Neural progenitor cell (in vitro differentiated cells): Measurements from ENCODE around the gene DET1. TPM values are rescaled to one million over a fixed set of nuclear protein-coding genes. Genes with fewer than 3 reads are reported as not detected.
"Not testable (repeated sequence)": the region's sequence is repeated elsewhere in the genome, so short reads cannot be mapped to it uniquely, and the experiment has no call there.

Experiments
- DNase-seq: peaks from one replicate; pipeline ENCODE4 v3.0.0-alpha.2; 2016; ENCODE audit warnings: low spot score
- H2AFZ ChIP-seq: fragments of 200-600 bp; sonication (generic); replicated peaks from 2 replicates; pipeline ENCODE4 v1.6.1; 2016; ENCODE audit warnings: antibody characterized with exemption
- H3F3A ChIP-seq: fragments of 200-600 bp; sonication (generic); 2 replicates; pipeline ENCODE4 v1.6.1; 2016; ENCODE audit warnings: antibody characterized with exemption, low read depth
- H3K27ac ChIP-seq: fragments of 200-600 bp; sonication (generic); 2 replicates; pipeline ENCODE4 v1.5.1; 2016; ENCODE audit warnings: mild to moderate bottlenecking
- H3K27me3 ChIP-seq: fragments of 200-600 bp; sonication (generic); 2 replicates; pipeline ENCODE4 v1.6.1; 2016; ENCODE audit warnings: mild to moderate bottlenecking, moderate library complexity
- H3K36me3 ChIP-seq: fragments of 200-600 bp; sonication (generic); 2 replicates; pipeline ENCODE4 v1.5.1; 2016
- H3K4me1 ChIP-seq: fragments of 200-600 bp; sonication (generic); 2 replicates; pipeline ENCODE4 v1.6.1; 2016; ENCODE audit warnings: mixed run types
- H3K4me2 ChIP-seq: fragments of 200-600 bp; sonication (generic); 2 replicates; pipeline ENCODE4 v1.6.1; 2016
- H3K4me3 ChIP-seq: fragments of 200-600 bp; sonication (generic); 2 replicates; pipeline ENCODE4 v1.5.1; 2016
- H3K79me2 ChIP-seq: fragments of 200-600 bp; sonication (generic); 2 replicates; pipeline ENCODE4 v1.6.1; 2016; ENCODE audit warnings: low read depth
- H3K9ac ChIP-seq: fragments of 200-600 bp; sonication (generic); 2 replicates; pipeline ENCODE4 v1.6.1; 2016
- H3K9me3 ChIP-seq: fragments of 200-600 bp; sonication (generic); 2 replicates; pipeline ENCODE4 v1.5.1; 2016; ENCODE audit warnings: low read depth
- H4K20me1 ChIP-seq: fragments of 200-600 bp; sonication (generic); 2 replicates; pipeline ENCODE4 v1.6.1; 2016; ENCODE audit warnings: low read depth
- H3K27ac Mint-ChIP-seq: 3 replicates; pipeline ENCODE4 v1.8.0; 2021; ENCODE audit warnings: mixed read lengths
- H3K27me3 Mint-ChIP-seq: 2 replicates; pipeline ENCODE4 v1.8.0; 2022; ENCODE audit warnings: low read depth, mild to moderate bottlenecking, inconsistent platforms, moderate library complexity, mixed read lengths; ENCODE audit not compliant: insufficient read depth
- H3K36me3 Mint-ChIP-seq: 3 replicates; pipeline ENCODE4 v1.8.0; 2021; ENCODE audit warnings: mixed read lengths
- H3K4me1 Mint-ChIP-seq: 3 replicates; pipeline ENCODE4 v1.8.0; 2021; ENCODE audit warnings: mixed read lengths
- H3K4me3 Mint-ChIP-seq: 3 replicates; pipeline ENCODE4 v1.8.0; 2021; ENCODE audit warnings: mild to moderate bottlenecking, moderate library complexity, mixed read lengths
- H3K9me3 Mint-ChIP-seq: 3 replicates; pipeline ENCODE4 v1.8.0; 2020; ENCODE audit warnings: mixed read lengths
- CTCF ChIP-seq: fragments of 200-600 bp; sonication (generic); IDR thresholded peaks from 2 replicates; pipeline ENCODE4 v1.5.1; 2017; ENCODE audit warnings: antibody characterized with exemption, mild to moderate bottlenecking
- EZH2 ChIP-seq: fragments of 200-600 bp; sonication (generic); IDR thresholded peaks from 2 replicates; pipeline ENCODE4 v1.6.1; 2017; ENCODE audit warnings: antibody characterized with exemption, mild to moderate bottlenecking, moderate library complexity
- EZH2phosphoT487 ChIP-seq: fragments of 200-600 bp; sonication (generic); IDR thresholded peaks from 2 replicates; pipeline ENCODE4 v1.6.1; 2017; ENCODE audit warnings: antibody characterized with exemption
- total RNA-seq: library from RNA; depleted of rRNA; stranded (reverse); fragments of >200 nt; gene quantifications from 2 replicates; pipeline ENCODE4 v1.2.3, GENCODE V29; 2015; ENCODE audit warnings: low replicate concordance

DET1 gene
- total RNA-seq, 1 donor from 2014 or later, result 21.3 TPM

DNA sequence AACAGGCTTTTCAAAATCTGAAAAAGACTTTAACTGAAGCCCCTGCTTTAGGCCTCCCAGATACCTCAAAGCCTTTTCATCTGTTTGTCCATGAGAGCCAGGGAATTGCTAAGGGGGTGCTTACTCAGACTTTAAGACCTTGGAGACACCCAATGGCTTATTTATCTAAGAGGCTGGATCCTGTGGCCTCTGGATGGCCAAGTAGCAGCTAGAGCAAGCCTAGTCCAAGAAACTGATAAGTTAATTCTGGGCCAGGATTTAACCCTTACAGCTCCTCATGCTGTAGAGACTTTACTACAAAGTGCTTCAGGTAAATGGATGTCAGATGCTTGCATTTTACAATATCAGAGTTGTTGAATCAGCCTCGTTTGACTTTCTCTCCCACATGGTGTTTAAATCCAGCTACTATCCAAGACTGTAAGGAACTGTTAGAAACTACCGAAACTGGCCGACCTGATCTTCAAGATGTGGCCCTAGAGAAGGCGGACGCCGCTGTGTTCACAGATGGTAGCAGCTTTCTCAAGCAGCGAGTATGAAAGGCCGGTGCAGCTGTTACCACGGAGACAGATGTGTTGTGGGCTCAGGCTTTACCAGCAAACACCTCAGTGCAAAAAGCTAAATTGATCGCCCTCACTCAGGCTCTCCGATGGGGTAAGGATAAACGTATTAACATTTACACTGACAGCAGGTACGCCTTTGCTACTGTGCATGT lies 3.3 kb downstream of the DET1 start:
- Histone ChIP-seq H2AFZ (no peak overlapping the region), H3K4me1 (peaks cover 9% of the 10 kb centered on the region), H3K4me3 (no peak overlapping the region), H3K9me3 (no peaks in the 10 kb centered on the region), H3F3A (peaks cover 3% of the 10 kb centered on the region), H3K9ac (no peak overlapping the region), H3K79me2 (no peaks in the 10 kb centered on the region), H3K4me2 (no peak overlapping the region), H4K20me1 (no peaks in the 10 kb centered on the region), H3K36me3 (no peaks in the 10 kb centered on the region), H3K27me3 (no peaks in the 10 kb centered on the region), H3K27ac (no peak overlapping the region)
- no peak overlapping the region for H3K27ac Mint-ChIP-seq
- H3K4me1 Mint-ChIP-seq, result peaks cover 19% of the 10 kb centered on the region
- no peaks in the 10 kb centered on the region for H3K9me3 Mint-ChIP-seq
- peaks cover 2% of the 10 kb centered on the region for H3K27me3 Mint-ChIP-seq
- no peak for TF ChIP-seq EZH2
- TF ChIP-seq EZH2phosphoT487, result no peak
- TF ChIP-seq CTCF, result no peak
- H3K4me3 Mint-ChIP-seq, result no peak overlapping the region
- H3K36me3 Mint-ChIP-seq, result peaks cover 6% of the 10 kb centered on the region
- DNase-seq, result no peak

- peaks cover 9% of the 10 kb centered on the region for H3K4me1 ChIP-seq
- no peaks in the 10 kb centered on the region for H3K9me3 Mint-ChIP-seq
- H3K27me3 ChIP-seq, result no peaks in the 10 kb centered on the region
- no peaks in the 10 kb centered on the region for H3K36me3 ChIP-seq
- H3K79me2 ChIP-seq, result no peaks in the 10 kb centered on the region
- H2AFZ ChIP-seq, result no peak overlapping the region
- no peak overlapping the region for H3K4me2 ChIP-seq
- H3K9me3 ChIP-seq, result no peaks in the 10 kb centered on the region
- H3K4me3 Mint-ChIP-seq, result no peak overlapping the region
- no peak overlapping the region for H3K4me3 ChIP-seq
- H3K9ac ChIP-seq, result no peak overlapping the region
- peaks cover 2% of the 10 kb centered on the region for H3K27me3 Mint-ChIP-seq
- TF ChIP-seq EZH2 (no peak), EZH2phosphoT487 (no peak), CTCF (no peak)
- no peak overlapping the region for H3K27ac Mint-ChIP-seq
- peaks cover 3% of the 10 kb centered on the region for H3F3A ChIP-seq
- DNase-seq, result no peak
- peaks cover 19% of the 10 kb centered on the region for H3K4me1 Mint-ChIP-seq
- no peaks in the 10 kb centered on the region for H4K20me1 ChIP-seq
- H3K36me3 Mint-ChIP-seq, result peaks cover 8% of the 10 kb centered on the region
- H3K27ac ChIP-seq, result no peak overlapping the region
Measured at GRCh38 chr15:88542342-88542733, 4.1 kb downstream of the DET1 start.

DNA sequence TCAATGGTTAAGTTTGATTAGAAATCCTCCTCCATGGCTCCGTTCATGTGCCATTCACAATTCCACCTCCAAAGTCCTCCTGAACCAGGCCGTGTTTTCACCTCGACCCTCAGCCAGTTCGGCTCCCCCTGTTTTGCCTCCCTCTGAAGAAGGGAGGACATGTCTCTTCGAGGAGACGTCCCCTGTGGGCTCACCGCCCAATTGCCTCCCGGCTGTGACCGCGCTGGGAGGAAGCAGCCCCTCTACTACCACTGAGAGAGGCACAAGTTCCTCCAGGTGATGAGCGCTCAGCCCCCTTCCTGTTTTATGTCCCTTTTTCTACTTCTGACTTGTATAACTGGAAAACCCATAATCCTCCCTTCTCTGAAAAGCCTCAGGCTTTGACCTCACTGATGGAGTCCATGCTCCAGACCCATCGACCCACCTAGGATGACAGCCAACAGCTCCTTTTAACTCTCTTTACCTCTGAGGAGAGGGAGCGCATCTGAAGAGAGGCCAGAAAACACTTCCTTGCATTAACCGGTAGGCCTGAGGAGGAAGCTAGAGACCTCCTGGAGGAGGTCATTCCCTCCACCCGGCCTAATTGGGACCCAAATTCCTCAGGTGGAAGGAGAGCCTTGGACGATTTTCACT lies 4.7 kb downstream of the DET1 start:
- Mint-ChIP-seq H3K27ac (no peak overlapping the region), H3K9me3 (no peaks in the 10 kb centered on the region), H3K4me3 (no peak overlapping the region), H3K4me1 (peaks cover 17% of the 10 kb centered on the region), H3K27me3 (peaks cover 2% of the 10 kb centered on the region), H3K36me3 (peaks cover 10% of the 10 kb centered on the region)
- Histone ChIP-seq H3K4me3 (no peak overlapping the region), H3K36me3 (no peaks in the 10 kb centered on the region), H3K79me2 (no peaks in the 10 kb centered on the region), H3K4me1 (peaks cover 9% of the 10 kb centered on the region), H3K9ac (no peak overlapping the region), H3F3A (peaks cover 3% of the 10 kb centered on the region), H3K27ac (no peak overlapping the region), H2AFZ (no peak overlapping the region), H3K9me3 (no peaks in the 10 kb centered on the region), H4K20me1 (no peaks in the 10 kb centered on the region), H3K4me2 (peak overlapping the region; percentile 45), H3K27me3 (no peaks in the 10 kb centered on the region)
- DNase-seq, result no peak
- TF ChIP-seq EZH2, result no peak

DNA sequence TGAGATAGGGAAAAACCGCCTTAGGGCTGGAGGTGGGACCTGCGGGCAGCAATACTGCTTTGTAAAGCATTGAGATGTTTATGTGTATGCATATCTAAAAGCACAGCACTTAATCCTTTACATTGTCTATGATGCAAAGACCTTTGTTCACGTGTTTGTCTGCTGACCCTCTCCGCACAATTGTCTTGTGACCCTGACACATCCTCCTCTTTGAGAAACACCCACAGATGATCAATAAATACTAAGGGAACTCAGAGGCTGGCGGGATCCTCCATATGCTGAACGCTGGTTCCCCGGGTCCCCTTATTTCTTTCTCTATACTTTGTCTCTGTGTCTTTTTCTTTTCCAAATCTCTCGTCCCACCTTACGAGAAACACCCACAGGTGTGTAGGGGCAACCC lies 5.4 kb downstream of the DET1 start:
- not testable (repeated sequence) for H3F3A ChIP-seq, H3K9me3 Mint-ChIP-seq, H3K27me3 Mint-ChIP-seq, DNase-seq, H2AFZ ChIP-seq, H3K4me1 ChIP-seq, H3K27me3 ChIP-seq, H3K9ac ChIP-seq, H3K79me2 ChIP-seq, H3K4me3 ChIP-seq, H3K27ac Mint-ChIP-seq, H3K27ac ChIP-seq, H3K36me3 ChIP-seq, H3K9me3 ChIP-seq, H3K4me3 Mint-ChIP-seq, H4K20me1 ChIP-seq
- peak overlapping the region; percentile 45 for H3K4me2 ChIP-seq
- Mint-ChIP-seq H3K36me3 (peaks cover 11% of the 10 kb centered on the region), H3K4me1 (peaks cover 15% of the 10 kb centered on the region)

GRCh38 chr15:88540350-88540749 lies 6.1 kb downstream of the DET1 start:
- H3K4me2 ChIP-seq, H3K4me3 Mint-ChIP-seq, H3F3A ChIP-seq, H3K9ac ChIP-seq, H3K27me3 Mint-ChIP-seq, DNase-seq, H3K9me3 ChIP-seq, H3K27ac ChIP-seq, H4K20me1 ChIP-seq, H3K79me2 ChIP-seq, H2AFZ ChIP-seq, H3K27ac Mint-ChIP-seq, H3K4me1 ChIP-seq, H3K9me3 Mint-ChIP-seq, H3K27me3 ChIP-seq, H3K36me3 ChIP-seq, H3K4me3 ChIP-seq: not testable (repeated sequence)
- peaks cover 12% of the 10 kb centered on the region for H3K4me1 Mint-ChIP-seq
- H3K36me3 Mint-ChIP-seq, result peaks cover 17% of the 10 kb centered on the region
